Measurements from ENCODE around the gene PDCD2L.
"Not testable (repeated sequence)": the region's sequence is repeated elsewhere in the genome, so short reads cannot be mapped to it uniquely, and the experiment has no call there.

The PDCD2L gene

DNA sequence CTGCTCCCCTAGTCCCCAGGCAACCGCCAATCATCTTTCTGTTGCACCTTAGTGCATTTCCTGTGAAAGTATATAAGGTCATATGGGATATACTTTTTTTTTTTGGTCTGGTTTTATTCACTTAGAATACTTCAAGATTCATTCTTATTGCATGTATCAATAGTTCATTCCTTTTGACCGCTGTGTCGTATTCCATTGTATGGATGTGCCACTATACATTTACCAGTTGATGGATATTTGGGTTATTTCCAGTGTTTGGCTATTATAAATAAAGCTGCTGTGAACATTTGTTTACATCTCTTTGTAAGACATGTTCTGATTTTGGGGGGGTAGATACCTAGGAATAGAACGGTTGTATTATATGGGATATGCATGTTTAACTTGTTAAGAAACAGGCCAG is 14.1 kb downstream of the PDCD2L start:
- no peak for DNase-seq

- no peak for DNase-seq
These were observed 22.0 kb downstream of the PDCD2L start for GRCh38 chr19:34426096-34426661.

DNA sequence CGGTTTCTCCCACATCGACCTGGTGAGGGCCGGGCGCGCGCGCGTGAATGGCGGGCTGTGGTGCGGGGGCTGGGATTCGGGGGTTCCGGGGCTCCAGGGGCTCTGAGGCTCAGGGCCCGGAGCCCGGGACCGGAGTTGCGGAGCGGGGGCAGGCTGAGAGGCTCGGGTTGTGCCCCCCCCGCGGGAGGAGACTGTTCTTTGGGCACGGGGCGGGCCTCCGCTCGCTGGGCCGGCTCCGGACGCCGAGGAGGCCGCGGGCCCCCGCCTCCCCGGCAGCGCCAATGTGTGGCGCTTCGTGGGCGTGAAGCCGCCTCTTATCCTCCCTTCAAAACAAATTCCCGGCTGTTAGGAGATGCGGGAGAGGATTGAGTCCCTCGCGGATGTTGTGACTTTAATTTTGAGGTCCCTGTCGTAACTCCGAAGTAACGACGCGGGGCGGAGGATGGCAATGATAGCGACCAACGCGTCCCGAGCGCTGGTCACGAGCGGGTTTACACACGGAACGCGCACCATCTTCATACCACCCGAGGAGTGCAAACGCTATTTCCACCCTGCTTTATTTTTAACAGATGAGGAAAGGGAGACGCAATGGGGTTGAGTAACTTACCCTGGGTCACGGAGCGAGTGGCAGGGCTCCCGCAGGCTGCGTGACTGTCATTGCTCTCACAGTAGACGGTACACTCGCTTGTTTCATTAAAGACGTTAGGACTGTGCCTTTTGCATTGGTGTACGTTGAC is 24.5 kb downstream of the PDCD2L start:
- DNase-seq = peak; percentile 18

DNA sequence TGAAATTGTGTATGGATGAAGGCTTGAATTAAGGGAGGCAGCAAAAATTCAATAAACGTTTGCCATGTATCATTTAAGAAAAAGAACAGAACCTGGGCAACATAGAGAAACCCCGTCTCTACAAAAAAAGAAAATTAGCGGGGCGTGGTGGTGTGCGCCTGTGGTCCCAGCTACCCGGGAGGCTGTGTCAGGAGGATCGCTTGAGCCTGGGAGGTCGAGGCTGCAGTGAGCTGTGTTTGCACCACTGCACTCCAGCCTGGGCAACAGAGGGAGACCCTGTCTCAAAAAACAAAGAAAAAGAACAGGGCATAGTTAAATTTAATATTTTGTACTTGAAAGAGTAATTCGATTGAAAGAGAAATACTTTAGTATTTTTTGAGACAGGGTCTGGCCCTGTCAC is 25.4 kb downstream of the PDCD2L start:
- DNase-seq = no peak

- DNase-seq = peak; percentile 39
These were observed 26.8 kb downstream of the PDCD2L start for GRCh38 chr19:34430738-34431625.

DNA sequence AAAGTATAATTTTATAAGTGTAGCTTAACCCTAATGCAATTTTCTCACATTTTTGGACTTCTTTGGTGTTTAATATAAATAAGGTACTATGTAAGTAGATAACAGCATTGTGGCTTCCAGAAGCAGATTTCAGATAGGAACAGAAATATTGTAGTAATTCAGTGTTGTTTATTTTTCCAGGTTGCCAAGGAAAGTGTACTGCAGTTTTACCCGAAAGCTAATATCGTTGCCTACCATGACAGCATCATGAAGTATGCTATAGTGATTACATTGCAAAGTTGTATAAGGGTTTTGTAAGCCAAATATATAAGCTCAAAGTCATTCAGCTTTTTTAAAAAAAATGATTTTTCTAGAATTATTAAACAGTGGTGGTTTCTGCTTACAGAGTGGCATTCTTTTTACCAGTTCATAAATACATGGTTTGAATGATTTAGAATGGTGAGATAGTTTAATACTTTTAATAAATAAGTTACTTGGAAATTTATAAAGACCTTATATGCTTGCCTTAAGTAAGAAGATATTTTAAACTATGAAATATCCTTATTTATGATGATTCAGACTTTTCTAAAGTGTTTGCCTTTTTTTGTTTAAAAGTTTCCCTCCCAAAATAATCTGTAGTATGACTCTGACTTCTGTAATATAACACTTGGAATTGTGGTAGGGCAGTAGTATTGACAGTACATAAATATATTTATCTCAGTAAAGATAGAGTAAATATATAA is 27.6 kb downstream of the PDCD2L start:
- DNase-seq = no peak

- no peak for DNase-seq
These were observed 28.6 kb downstream of the PDCD2L start for GRCh38 chr19:34432797-34433196.

DNA sequence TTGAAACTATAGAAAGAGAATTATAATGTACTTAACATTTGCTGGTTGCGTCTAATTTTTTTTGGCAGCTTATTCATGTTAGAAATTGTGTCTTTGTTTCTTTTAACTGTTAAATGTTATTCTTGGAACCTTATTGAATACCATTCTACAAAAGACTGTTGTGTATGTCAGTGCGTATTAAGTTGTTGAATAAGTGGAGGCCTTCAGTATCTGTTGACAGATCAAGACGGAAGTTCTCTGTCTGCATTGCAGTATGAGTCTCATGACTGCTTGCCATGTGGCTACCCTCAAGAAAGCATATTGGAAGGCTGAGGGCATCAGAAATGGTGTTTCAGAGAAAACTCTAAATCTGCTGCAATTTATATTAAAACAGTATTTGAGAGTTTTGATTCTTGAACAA is 32.5 kb downstream of the PDCD2L start:
- no peak for DNase-seq

DNA sequence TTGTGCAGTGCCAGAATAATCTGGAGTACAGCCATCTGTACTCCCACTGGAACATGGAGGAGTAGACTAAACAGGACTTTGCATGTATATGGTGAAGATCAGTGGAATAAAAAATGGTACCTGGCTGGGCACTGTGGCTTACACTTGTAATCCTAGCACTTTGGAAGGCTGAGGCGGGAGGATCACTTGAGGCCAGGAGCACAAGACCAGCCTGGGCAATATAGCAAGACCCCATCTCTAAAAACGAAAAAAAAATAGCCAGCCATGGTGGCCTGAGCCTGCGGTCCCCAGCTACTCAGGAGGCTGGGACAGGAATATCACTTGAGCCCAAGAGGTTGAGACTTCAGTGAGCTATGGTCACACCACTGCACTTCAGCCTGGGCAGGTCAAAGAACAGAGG is 44.0 kb downstream of the PDCD2L start:
- DNase-seq = no peak

DNA sequence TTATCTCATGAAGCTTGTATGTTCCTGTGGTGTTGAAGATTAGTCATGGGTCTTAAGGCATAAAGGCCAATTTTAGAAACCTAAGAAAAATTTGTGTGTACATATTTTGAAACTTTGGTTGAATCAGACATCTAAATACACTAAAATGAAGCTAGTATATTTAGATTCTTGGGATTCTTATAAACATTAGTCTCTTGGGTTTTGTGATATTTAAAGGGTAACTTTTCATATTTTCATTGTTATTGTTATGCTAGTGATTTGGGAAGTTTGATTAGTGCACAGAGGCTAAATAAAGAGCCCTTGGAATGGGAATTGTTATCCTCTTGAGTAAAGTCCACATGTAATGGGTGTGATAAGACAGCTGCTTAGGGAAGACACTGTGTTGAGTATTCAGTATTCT is 48.5 kb downstream of the PDCD2L start:
- DNase-seq = no peak

GRCh38 chr19:34454091-34454490 is 49.9 kb downstream of the PDCD2L start:
- peak; percentile 45 for DNase-seq

GRCh38 chr19:34454685-34455084 is 50.5 kb downstream of the PDCD2L start:
- no peak for DNase-seq

GRCh38 chr19:34455783-34456480 is 51.7 kb downstream of the PDCD2L start:
- DNase-seq = not testable (repeated sequence)

GRCh38 chr19:34457446-34457845 is 53.2 kb downstream of the PDCD2L start:
- no peak for DNase-seq

DNA sequence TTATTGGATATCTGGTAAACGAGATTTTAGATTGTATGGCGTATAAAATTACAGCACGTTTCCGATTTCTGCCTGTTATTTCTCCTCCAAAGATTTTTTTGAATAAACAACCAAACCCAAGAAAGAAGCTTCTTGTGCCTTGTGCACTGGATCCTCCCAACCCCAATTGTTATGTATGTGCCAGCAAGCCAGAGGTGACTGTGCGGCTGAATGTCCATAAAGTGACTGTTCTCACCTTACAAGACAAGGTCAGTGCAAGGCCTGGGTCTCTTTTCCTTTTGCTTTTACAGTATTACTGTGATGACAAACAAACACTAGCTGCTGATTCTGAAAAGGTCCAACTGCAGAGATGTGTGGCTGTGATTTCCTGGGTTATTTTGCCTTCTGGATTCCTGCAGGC is 54.5 kb downstream of the PDCD2L start:
- no peak for DNase-seq

GRCh38 chr19:34459614-34460013 is 55.4 kb downstream of the PDCD2L start:
- no peak for DNase-seq

- DNase-seq = no peak
These were observed 57.3 kb downstream of the PDCD2L start for GRCh38 chr19:34461375-34462100.

GRCh38 chr19:34464785-34465184 is 60.6 kb downstream of the PDCD2L start:
- DNase-seq = not testable (repeated sequence)

DNA sequence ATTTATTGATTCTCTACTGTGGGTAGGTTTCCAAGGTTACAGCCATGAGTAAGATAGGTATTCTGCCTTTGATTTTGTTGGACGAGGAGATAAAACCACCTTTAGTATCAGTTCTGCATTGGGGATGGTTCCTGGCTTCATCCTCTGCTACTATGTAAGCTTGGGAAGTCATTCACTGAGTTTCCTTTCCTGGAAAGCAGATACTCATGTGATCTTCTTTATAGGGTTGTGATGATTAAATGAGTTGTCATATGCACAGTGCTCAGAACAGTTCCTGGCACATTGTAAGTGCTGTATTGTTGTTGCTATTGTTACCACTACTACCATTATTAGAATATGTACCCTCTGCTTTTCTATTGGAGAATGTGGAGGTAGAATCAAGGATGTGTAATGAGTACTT is 64.2 kb downstream of the PDCD2L start:
- DNase-seq = no peak

- not testable (repeated sequence) for DNase-seq
These were observed 64.8 kb downstream of the PDCD2L start for GRCh38 chr19:34469026-34469425.

- no peak for DNase-seq
These were observed 67.9 kb downstream of the PDCD2L start for GRCh38 chr19:34471906-34472700.
